CD4-positive, alpha-beta memory T cell (primary cell): ENCODE measurements around the gene POLE. TPM values are rescaled to one million over a fixed set of nuclear protein-coding genes. Genes with fewer than 3 reads are reported as not detected.

ENCODE experiments used
- CTCF ChIA-PET: fragments of 350-600 bp; sonication (Branson Sonifier 250); formaldehyde crosslinking; loops from one replicate; lab custom pipeline; 2021; ENCODE audit warnings: inconsistent platforms; ENCODE audit not compliant: partially characterized antibody; lab: Charles Lee
- POLR2A ChIA-PET: fragments of 350-600 bp; sonication (Branson Sonifier 250); formaldehyde crosslinking; loops from one replicate; lab custom pipeline; 2021; ENCODE audit not compliant: partially characterized antibody; lab: Charles Lee
- DNase-seq, 5 donors: peaks; one replicate each; pipeline versions ENCODE4 v3.0.0 to v3.0.0-alpha.2; 2020 to 2022; ENCODE audit warnings: mixed read lengths in 1 of 5
- H3K27ac ChIP-seq: one replicate; pipeline ENCODE4 v1.7.0; 2013; ENCODE audit warnings: low read depth, low read length
- H3K27me3 ChIP-seq: 2 replicates; pipeline ENCODE4 v1.7.0; 2013; ENCODE audit warnings: mild to moderate bottlenecking, low read length, moderate library complexity; ENCODE audit not compliant: insufficient read depth
- H3K36me3 ChIP-seq: 2 replicates; pipeline ENCODE4 v1.7.0; 2013; ENCODE audit warnings: mild to moderate bottlenecking, low read length, moderate library complexity; ENCODE audit not compliant: insufficient read depth
- H3K4me1 ChIP-seq: 2 replicates; pipeline ENCODE4 v1.7.0; 2013; ENCODE audit warnings: mild to moderate bottlenecking, low read length, moderate library complexity; ENCODE audit not compliant: insufficient read depth
- H3K4me3 ChIP-seq, 2 donors: one replicate each; pipeline ENCODE4 v1.7.0; 2013; ENCODE audit warnings: low read length in 2 of 2, mild to moderate bottlenecking in 1 of 2
- H3K9me3 ChIP-seq, 2 donors: one replicate each; pipeline ENCODE4 v1.7.0; 2013; ENCODE audit warnings: low read length in 2 of 2, control low read depth in 1 of 2; ENCODE audit not compliant: control insufficient read depth in 1 of 2
- H3K27ac Mint-ChIP-seq, 7 donors: one replicate each; pipeline ENCODE4 v1.8.0; 2020 to 2021; ENCODE audit warnings: mixed read lengths in 7 of 7, mild to moderate bottlenecking in 6 of 7, inconsistent platforms in 3 of 7, moderate library complexity in 3 of 7
- H3K27me3 Mint-ChIP-seq, 2 donors: one replicate each; pipeline ENCODE4 v1.8.0; 2020 to 2021; ENCODE audit warnings: mixed read lengths in 2 of 2
- H3K36me3 Mint-ChIP-seq, 2 donors: one replicate each; pipeline ENCODE4 v1.8.0; 2020 to 2021; ENCODE audit warnings: mixed read lengths in 2 of 2, inconsistent platforms in 1 of 2, mild to moderate bottlenecking in 1 of 2
- H3K4me1 Mint-ChIP-seq, 4 donors: one replicate each; pipeline ENCODE4 v1.8.0; 2020 to 2021; ENCODE audit warnings: mixed read lengths in 4 of 4, mild to moderate bottlenecking in 1 of 4
- H3K4me3 Mint-ChIP-seq, 8 donors: one replicate each; pipeline ENCODE4 v1.8.0; 2020 to 2021; ENCODE audit warnings: mixed read lengths in 8 of 8, mild to moderate bottlenecking in 7 of 8, moderate library complexity in 6 of 8, inconsistent platforms in 3 of 8
- H3K9me3 Mint-ChIP-seq, 8 donors: one replicate each; pipeline ENCODE4 v1.8.0; 2020 to 2021; ENCODE audit warnings: mixed read lengths in 8 of 8, mild to moderate bottlenecking in 5 of 8, inconsistent platforms in 3 of 8, moderate library complexity in 1 of 8
- intact Hi-C: fragments of 100-400 bp; cut with micrococcal nuclease; formaldehyde crosslinking; loops from one replicate; pipeline ENCODE4 v1.15.1; 2023
- polyA plus RNA-seq, 2 donors: library from polyadenylated mRNA; unstranded; fragments of 300-500 nt; fragmentation: Illumina TruSeq; gene quantifications; one replicate each; pipeline ENCODE4 v1.2.3, GENCODE V29; 2021
- total RNA-seq, 2 experiments: library from RNA; stranded (reverse); gene quantifications; one replicate each; pipeline ENCODE4 v1.2.3, GENCODE V29; 2021

Gene POLE
- total and polyA plus RNA-seq, 4 experiments from 2014 or later, result 2.2 to 75.4 (median 37.9) TPM

GRCh38 chr12:132641811-132642650 lies 45.1 kb downstream of the POLE start:
- Histone ChIP-seq H3K4me3 (no peak overlapping the region), H3K27me3 (no peaks in the 10 kb centered on the region), H3K4me1 (no peaks in the 10 kb centered on the region), H3K9me3 (no peaks in the 10 kb centered on the region), H3K36me3 (peaks cover 40% of the 10 kb centered on the region), H3K27ac (no peak overlapping the region)
- no peak overlapping the region for H3K27ac Mint-ChIP-seq
- H3K27me3 Mint-ChIP-seq, result no peaks in the 10 kb centered on the region
- POLR2A ChIA-PET, result no interaction called here
- intact Hi-C loops, result no loop called here
- peaks cover 24 to 67% of the 10 kb centered on the region in 2 donors for H3K36me3 Mint-ChIP-seq
- no peak overlapping the region for H3K4me3 Mint-ChIP-seq
- no peak for DNase-seq
- no peaks in the 10 kb centered on the region for H3K4me1 Mint-ChIP-seq
- CTCF ChIA-PET, result interaction anchor here (1.0 kb wide), 1 partner anchor 27 kb away, joined by 4 read pairs; no protein-coding TSS in a partner anchor
- H3K9me3 Mint-ChIP-seq, result no peaks in the 10 kb centered on the region

- Mint-ChIP-seq H3K36me3 (peaks cover 27 to 68% of the 10 kb centered on the region in 2 donors), H3K27ac (no peak overlapping the region), H3K27me3 (no peaks in the 10 kb centered on the region), H3K9me3 (no peaks in the 10 kb centered on the region), H3K4me1 (no peaks in the 10 kb centered on the region), H3K4me3 (no peak overlapping the region)
- ChIA-PET CTCF (interaction anchor here (1.0 kb wide), 1 partner anchor 26 kb away, joined by 4 read pairs; no protein-coding TSS in a partner anchor), POLR2A (no interaction called here)
- intact Hi-C loops, result no loop called here
- Histone ChIP-seq H3K9me3 (no peaks in the 10 kb centered on the region), H3K36me3 (peaks cover 44% of the 10 kb centered on the region), H3K4me3 (no peak overlapping the region), H3K4me1 (no peaks in the 10 kb centered on the region), H3K27ac (no peak overlapping the region), H3K27me3 (no peaks in the 10 kb centered on the region)
- no peak for DNase-seq
Measured at GRCh38 chr12:132640936-132641335, 46.2 kb downstream of the POLE start.

DNA sequence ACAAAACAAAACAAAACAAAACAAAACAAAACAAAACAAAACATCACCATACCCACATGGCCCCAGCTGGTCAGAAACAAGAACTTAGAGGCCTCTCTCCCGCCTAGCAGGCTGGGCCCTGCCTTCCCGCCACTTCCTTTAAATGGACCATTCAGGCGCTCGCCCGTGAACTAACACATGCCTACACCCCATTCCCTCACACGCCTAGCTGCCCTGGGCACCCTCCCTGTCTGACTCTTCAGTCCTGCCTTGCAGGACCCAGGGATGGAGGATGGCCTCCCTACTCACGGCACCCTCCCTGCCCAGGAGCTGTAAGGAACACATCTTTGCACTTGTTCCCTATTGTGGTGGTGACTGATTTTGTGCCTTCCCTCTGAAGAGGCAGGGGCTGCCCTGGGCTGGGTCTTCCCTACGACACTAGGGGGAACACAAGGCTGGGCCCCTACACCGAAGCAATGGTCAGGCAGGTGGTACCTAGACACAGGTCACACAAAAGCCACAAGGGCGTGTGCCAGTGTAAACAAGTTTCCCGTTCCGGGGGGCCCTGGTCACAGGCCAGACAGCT lies 47.1 kb downstream of the POLE start:
- DNase-seq, result no peak
- Mint-ChIP-seq H3K27me3 (no peaks in the 10 kb centered on the region), H3K36me3 (peaks cover 34 to 72% of the 10 kb centered on the region in 2 donors), H3K4me1 (no peaks in the 10 kb centered on the region), H3K9me3 (no peaks in the 10 kb centered on the region), H3K4me3 (no peak overlapping the region), H3K27ac (peak overlapping the region in 2 of 7 donors; percentile 60 to 75)
- Histone ChIP-seq H3K4me1 (no peaks in the 10 kb centered on the region), H3K4me3 (no peak overlapping the region), H3K9me3 (no peaks in the 10 kb centered on the region), H3K36me3 (peaks cover 49% of the 10 kb centered on the region), H3K27ac (no peak overlapping the region), H3K27me3 (no peaks in the 10 kb centered on the region)
- ChIA-PET CTCF (interaction anchor here (1.1 kb wide), 1 partner anchor 25 kb away, joined by 3 read pairs; no protein-coding TSS in a partner anchor), POLR2A (no interaction called here)
- intact Hi-C loops, result no loop called here

DNA sequence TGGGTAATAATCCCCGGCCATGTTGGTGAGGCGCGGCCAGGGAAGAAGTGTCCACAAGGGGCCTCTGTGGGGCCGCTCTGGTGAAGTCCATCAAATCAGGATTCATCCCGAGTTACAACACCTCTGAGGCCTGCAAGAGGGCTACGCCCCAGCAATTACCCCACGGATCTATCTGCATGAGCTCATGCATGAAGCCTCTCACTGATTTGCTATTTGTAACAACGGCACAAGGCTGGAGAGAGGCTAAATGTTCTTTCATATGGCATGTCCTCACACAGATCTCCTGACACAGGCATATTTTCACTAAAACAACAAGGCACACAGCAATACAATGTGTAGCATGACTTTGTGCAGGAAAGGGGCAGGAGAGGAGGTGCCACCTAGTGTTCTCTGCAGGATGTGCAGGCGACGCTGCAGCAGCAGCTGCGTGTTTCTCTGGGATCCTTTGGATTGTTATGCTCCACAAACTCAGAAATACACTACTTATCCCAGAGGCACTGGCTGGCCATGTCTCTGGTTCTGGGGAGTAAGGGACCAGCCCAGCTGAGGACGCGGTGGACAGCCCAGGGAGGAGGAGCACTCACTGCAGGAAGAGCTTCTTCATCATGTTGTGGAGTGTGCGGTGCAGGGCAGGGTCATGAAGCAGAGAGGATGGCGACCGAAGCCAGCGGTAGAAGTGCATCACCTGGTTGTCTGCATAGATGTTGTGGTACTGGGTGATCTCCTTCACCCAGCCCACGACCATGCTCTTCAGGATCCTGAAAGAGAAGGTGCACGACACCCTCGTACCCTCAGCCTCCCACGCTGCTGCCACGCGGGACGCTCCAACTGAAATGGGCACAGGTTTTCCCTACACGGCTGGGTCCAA lies 48.4 kb downstream of the POLE start:
- H3K4me3 ChIP-seq, result no peak overlapping the region
- no peaks in the 10 kb centered on the region for H3K9me3 ChIP-seq
- CTCF ChIA-PET, result no interaction called here
- peaks cover 54% of the 10 kb centered on the region for H3K36me3 ChIP-seq
- Mint-ChIP-seq H3K36me3 (peaks cover 44 to 77% of the 10 kb centered on the region in 2 donors), H3K9me3 (no peaks in the 10 kb centered on the region), H3K27me3 (no peaks in the 10 kb centered on the region), H3K4me1 (no peaks in the 10 kb centered on the region), H3K27ac (peak overlapping the region in 1 of 7 donors; percentile 19), H3K4me3 (no peak overlapping the region)
- no peaks in the 10 kb centered on the region for H3K27me3 ChIP-seq
- no peaks in the 10 kb centered on the region for H3K4me1 ChIP-seq
- no peak overlapping the region for H3K27ac ChIP-seq
- no peak for DNase-seq
- intact Hi-C loops, result no loop called here
- POLR2A ChIA-PET, result no interaction called here

GRCh38 chr12:132637811-132638210 lies 49.3 kb downstream of the POLE start:
- H3K36me3 ChIP-seq, result peaks cover 57% of the 10 kb centered on the region
- no peaks in the 10 kb centered on the region for H3K9me3 ChIP-seq
- ChIA-PET CTCF (no interaction called here), POLR2A (no interaction called here)
- DNase-seq, result no peak
- Mint-ChIP-seq H3K27ac (peak overlapping the region in 1 of 7 donors; percentile 81), H3K4me3 (no peak overlapping the region), H3K9me3 (no peaks in the 10 kb centered on the region), H3K36me3 (peaks cover 41 to 76% of the 10 kb centered on the region in 2 donors), H3K27me3 (no peaks in the 10 kb centered on the region), H3K4me1 (no peaks in the 10 kb centered on the region)
- no peak overlapping the region for H3K27ac ChIP-seq
- H3K4me3 ChIP-seq, result no peak overlapping the region
- intact Hi-C loops, result no loop called here
- no peaks in the 10 kb centered on the region for H3K4me1 ChIP-seq
- H3K27me3 ChIP-seq, result no peaks in the 10 kb centered on the region

DNA sequence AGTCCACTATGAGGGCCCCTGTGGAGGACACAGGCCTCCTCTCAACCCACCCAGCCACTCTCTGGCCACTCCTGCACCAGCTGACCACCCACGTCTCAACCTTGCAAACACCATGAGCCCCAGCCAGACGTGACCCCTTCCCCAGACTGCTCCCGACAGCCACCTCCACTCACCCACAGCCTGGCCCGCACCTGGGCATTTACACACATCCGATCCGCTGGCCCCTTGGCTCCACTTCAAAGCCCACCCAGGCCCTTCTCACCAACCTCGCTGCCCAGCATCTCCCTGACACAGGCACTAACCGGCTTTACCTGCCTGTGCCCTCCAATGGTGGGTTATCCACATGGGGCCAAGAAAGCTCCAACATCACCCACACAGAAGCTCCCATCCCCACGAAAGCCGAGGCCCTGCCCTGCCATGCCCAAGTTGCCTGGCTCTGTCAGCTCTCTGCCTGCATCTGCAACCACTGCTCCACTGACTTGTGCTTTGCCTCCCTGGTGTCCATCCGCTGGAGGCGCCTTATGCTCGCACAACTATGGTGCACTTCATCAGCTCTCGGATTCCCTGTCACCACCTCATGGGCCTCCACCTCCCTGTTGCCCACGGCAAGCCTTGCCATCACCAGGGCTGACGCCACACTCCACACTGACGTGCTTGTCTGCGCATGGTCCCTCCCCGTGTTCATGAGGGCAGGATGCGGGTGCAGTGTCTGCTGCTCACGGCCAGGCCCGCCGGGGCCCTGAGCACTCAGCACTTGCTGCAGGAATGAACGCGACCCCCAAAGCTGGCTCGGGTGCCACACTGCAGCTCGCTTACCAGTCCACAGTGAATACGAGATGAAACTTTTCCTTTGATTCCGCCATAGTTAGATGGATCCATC lies 51.8 kb downstream of the POLE start:
- Mint-ChIP-seq H3K9me3 (no peaks in the 10 kb centered on the region), H3K4me3 (no peak overlapping the region), H3K27me3 (no peaks in the 10 kb centered on the region), H3K4me1 (no peaks in the 10 kb centered on the region), H3K27ac (peak overlapping the region in 2 of 7 donors; percentile 50 to 59), H3K36me3 (peaks cover 55 to 82% of the 10 kb centered on the region in 2 donors)
- H3K9me3 ChIP-seq, result no peaks in the 10 kb centered on the region
- intact Hi-C loops, result no loop called here
- no peak overlapping the region for H3K4me3 ChIP-seq
- no peak overlapping the region for H3K27ac ChIP-seq
- ChIA-PET CTCF (no interaction called here), POLR2A (no interaction called here)
- H3K27me3 ChIP-seq, result no peaks in the 10 kb centered on the region
- H3K4me1 ChIP-seq, result no peaks in the 10 kb centered on the region
- H3K36me3 ChIP-seq, result peaks cover 49% of the 10 kb centered on the region
- no peak for DNase-seq
